Activated T-helper 17 cell treated with anti-CD3 and anti-CD28 coated beads, Interleukin-2, amount 50 U/mL, for 72 hours (primary cell): ENCODE data around the gene CYP1A1. TPM values are rescaled to one million over a fixed set of nuclear protein-coding genes. Genes with fewer than 3 reads are reported as not detected.

ENCODE experiments used
- ATAC-seq: fragments of 150-1000 bp; cut with Tn5 transposase; replicated peaks from 2 replicates; pipeline ENCODE4 v1.10.0; 2021; ENCODE audit warnings: mild to moderate bottlenecking, moderate library complexity
- H3K27ac Mint-ChIP-seq: one replicate; pipeline ENCODE4 v1.8.0; 2022; ENCODE audit warnings: mixed read lengths
- H3K27me3 Mint-ChIP-seq: one replicate; pipeline ENCODE4 v1.8.0; 2022; ENCODE audit warnings: mixed read lengths
- H3K36me3 Mint-ChIP-seq: one replicate; pipeline ENCODE4 v1.8.0; 2022; ENCODE audit warnings: low read depth, mild to moderate bottlenecking, mixed read lengths
- H3K4me1 Mint-ChIP-seq: one replicate; pipeline ENCODE4 v1.8.0; 2022; ENCODE audit warnings: mixed read lengths
- H3K4me3 Mint-ChIP-seq: one replicate; pipeline ENCODE4 v1.8.0; 2022; ENCODE audit warnings: mild to moderate bottlenecking, mixed read lengths
- H3K9me3 Mint-ChIP-seq: one replicate; pipeline ENCODE4 v1.8.0; 2022; ENCODE audit warnings: mixed read lengths
- total RNA-seq, 2 donors: library from RNA; stranded (reverse); gene quantifications; one replicate each; pipeline ENCODE4 v1.2.3, GENCODE V29; 2022

Gene CYP1A1
- total RNA-seq, 2 donors from 2014 or later = 3.3 to 11.4 TPM

DNA sequence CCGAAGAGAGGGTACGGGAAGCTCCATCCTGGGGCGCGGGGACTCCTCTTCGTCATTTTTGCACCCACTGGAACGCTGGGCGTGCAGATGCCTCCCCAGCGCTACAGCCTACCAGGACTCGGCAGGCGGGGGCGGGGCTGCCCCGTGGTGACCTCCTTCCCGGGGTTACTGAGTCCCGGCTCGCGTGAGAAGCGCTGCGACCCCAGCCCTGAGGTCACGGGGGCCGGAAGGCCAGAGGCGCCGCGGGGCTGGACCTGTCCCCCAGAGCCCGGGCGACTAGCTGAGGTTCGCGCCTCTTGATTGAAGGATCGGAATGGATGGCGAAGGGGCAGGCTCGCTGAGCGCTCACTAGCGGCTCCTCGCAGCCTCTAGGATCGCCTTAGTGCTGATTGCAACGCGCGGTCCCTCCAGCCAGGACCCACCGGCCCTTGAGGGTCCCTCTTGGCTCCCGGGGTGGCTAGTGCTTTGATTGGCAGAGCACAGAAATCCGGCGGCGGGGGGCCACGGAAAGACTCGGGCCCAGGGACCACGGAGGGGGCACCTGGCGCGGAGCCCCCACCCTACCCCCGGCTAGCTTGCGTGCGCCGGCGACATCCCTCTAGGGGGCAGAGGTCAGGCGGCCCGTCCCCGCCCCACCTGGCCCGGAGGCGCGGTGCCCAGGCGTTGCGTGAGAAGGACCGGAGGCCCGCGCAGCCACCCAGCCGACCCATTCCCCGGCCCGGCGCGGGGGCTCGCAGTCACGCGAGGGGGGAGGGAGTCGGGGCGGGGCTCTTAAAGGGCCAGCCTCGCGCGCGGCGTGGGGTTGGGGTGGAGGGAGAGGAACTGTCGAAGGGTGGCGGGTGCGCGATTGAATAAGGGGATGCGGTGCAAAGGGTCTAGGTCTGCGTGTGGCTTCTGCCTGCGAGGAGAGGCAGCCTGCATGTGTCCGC, 781 bp upstream of the CYP1A1 start:
- Mint-ChIP-seq H3K36me3 (no peaks in the 10 kb centered on the region), H3K4me3 (peak overlapping the region; percentile 84), H3K9me3 (no peaks in the 10 kb centered on the region), H3K27ac (peak overlapping the region; percentile 74), H3K27me3 (peaks cover 4% of the 10 kb centered on the region), H3K4me1 (peaks cover 6% of the 10 kb centered on the region)
- peak; percentile 83 for ATAC-seq

DNA sequence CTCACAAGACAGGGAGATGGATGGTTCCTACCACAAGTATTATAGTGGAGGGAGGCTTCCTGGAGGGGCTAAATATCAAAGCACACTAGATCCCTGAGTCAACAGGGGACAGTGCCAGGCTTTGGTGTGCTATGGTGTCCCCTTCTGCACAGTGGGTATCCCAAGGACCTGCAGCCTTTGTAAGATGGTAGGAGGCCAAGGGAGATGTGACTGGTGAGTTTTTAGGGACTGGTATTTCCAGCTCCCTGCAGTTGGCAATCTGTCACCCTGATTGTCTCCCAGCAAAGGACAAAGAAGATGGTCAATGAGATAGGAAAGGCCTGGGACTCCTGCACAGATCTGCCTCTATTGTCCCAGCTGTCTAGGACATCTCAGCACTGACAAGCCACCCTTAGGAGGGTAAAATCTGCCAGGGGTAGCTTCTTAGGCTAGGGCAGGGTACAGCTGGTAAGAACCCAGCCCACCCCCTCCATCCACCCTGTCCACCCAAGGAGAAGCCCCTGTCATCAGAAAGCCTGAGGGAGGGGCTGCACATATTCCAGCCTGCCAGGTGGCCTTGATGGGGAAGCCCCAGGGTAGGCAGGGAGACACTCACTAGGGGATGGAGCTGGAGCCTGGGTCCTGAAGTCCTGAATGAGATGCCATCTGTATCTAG, 631 bp downstream of the CYP1A1 start:
- no peaks in the 10 kb centered on the region for H3K27me3 Mint-ChIP-seq
- no peaks in the 10 kb centered on the region for H3K9me3 Mint-ChIP-seq
- peaks cover 6% of the 10 kb centered on the region for H3K4me1 Mint-ChIP-seq
- H3K4me3 Mint-ChIP-seq = peak overlapping the region; percentile 84
- H3K36me3 Mint-ChIP-seq = no peaks in the 10 kb centered on the region
- ATAC-seq = no peak
- peak overlapping the region; percentile 75 for H3K27ac Mint-ChIP-seq

DNA sequence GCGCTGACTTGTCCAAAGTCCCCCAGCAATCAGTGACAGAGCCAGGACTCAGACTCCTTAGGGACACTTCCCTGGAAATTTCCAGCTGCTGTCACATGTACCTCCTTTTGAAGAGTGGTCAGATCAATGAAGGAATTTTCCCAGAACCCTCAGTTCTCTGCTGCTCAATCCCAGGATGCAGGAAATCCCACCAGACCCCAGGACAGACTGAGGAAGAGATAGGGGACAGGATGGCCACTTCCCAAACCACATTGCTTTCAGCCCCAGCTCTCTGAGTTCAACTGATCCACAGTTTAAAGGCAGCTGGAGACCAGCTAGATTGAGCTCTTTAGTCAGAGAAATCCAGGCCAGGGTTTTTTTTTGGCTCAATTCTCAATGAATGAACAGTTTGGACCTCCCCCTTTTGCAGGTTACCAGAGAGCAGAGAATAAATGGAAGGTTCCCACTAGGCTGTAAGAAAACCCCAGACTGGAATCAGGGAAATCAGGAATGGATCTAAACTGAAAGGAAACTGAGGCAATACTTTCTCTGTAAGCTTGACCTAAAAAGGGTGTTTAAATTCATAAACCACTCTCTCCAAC, 1.5 kb downstream of the CYP1A1 start:
- Mint-ChIP-seq H3K27me3 (no peaks in the 10 kb centered on the region), H3K4me1 (peaks cover 6% of the 10 kb centered on the region), H3K36me3 (no peaks in the 10 kb centered on the region), H3K4me3 (peak overlapping the region; percentile 84), H3K27ac (no peak overlapping the region), H3K9me3 (no peaks in the 10 kb centered on the region)
- ATAC-seq = no peak

DNA sequence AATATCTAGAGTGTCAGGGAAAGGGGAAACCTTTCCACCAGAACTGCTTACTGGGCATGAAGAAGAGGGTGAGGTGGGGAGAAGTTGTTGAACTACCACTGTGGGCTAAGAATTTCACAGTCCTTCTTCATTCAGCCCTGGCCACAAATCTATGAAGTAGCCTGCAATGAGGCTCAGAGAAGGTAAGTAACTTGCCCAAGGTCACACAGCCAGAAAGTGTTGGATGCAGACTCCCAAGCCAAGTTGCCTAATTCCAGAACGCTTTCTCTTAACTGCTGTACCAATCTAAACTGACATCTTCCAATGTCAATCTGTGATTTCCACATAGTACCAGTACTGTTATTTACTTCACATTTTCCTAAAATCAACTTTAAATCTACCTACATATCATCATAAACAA, 2.1 kb downstream of the CYP1A1 start:
- no peaks in the 10 kb centered on the region for H3K9me3 Mint-ChIP-seq
- H3K4me1 Mint-ChIP-seq = peaks cover 6% of the 10 kb centered on the region
- H3K27me3 Mint-ChIP-seq = no peaks in the 10 kb centered on the region
- H3K27ac Mint-ChIP-seq = no peak overlapping the region
- H3K36me3 Mint-ChIP-seq = no peaks in the 10 kb centered on the region
- no peak for ATAC-seq
- no peak overlapping the region for H3K4me3 Mint-ChIP-seq

DNA sequence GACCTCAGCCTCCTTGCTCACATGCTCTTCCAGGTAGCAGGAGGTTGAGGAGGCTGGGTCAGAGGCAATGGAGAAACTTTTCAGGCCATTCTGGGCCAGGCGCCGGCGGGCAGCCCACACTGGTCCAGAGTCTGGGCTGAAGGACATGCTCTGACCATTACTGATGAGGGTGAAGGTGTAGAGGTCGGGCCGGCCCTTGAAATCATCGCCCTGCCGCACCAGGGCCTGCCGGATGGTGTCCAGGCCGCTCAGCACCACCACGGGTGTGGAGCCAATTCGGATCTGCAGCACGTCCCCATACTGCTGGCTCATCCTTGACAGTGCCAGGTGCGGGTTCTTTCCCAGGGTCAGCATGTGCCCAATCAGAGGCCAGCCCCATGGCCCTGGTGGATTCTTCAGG, 2.7 kb downstream of the CYP1A1 start:
- Mint-ChIP-seq H3K36me3 (no peaks in the 10 kb centered on the region), H3K4me3 (no peak overlapping the region), H3K27me3 (no peaks in the 10 kb centered on the region), H3K4me1 (peaks cover 6% of the 10 kb centered on the region), H3K27ac (no peak overlapping the region), H3K9me3 (no peaks in the 10 kb centered on the region)
- no peak for ATAC-seq

DNA sequence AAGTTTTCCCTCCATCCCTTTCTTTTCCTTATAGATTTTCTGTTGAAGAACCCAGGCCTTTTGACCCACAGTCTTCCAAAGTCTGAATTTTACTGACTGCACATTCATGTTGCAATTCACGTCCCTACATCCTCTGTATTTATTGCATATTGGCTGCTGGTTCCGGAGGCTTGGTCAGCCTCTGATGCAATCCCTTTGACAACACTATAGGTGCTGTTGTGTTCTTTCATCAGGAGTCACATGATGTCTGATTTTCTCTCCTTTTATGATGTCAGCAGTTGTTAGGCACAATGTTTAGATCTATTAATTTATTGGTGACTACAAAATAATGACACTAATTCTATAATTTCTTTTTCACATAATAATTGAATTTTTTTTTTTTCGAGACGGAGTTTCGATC, 8.7 kb downstream of the CYP1A1 start:
- no peak for ATAC-seq
- Mint-ChIP-seq H3K4me3 (no peak overlapping the region), H3K4me1 (no peaks in the 10 kb centered on the region), H3K36me3 (no peaks in the 10 kb centered on the region), H3K27me3 (no peaks in the 10 kb centered on the region), H3K27ac (no peak overlapping the region), H3K9me3 (no peaks in the 10 kb centered on the region)

GRCh38 chr15:74712311-74712710, 13.0 kb downstream of the CYP1A1 start:
- H3K4me3 Mint-ChIP-seq = no peak overlapping the region
- no peaks in the 10 kb centered on the region for H3K36me3 Mint-ChIP-seq
- no peak for ATAC-seq

DNA sequence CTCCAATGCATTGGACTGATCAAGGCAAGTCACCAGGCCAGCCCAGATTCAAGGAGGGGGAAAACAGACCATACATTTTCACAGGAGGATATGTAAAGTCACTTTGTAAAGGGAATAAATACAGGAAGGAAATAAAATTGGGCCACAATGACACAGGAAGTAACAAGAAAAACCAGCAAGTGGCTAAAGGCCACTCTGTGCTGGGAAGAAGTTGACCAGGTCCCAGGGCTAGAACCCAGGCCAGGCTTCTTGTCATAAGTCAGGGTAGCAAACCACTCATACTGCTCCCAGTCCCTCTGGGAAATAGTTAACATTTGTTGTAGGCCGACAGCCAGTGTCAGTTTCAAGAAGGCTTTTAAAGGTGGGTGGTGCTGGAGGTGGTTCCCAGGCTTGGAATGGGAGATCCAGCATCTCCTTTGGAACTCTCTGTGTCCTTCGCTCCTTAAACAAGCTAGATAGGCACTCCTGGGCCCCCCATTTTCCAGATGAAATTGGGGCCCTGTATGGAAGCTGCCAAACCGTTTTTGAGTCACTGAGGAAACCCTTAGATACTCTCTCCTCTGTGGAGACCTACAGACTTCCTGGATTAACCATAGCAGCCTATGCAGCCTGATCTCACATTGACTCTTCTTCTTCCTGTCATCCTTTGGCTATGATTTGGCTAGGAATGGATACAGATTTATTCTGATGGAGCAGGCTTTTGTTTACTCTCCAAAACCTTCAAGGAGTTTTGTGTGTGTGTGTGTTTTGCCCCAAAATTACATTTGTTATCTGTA, 14.8 kb downstream of the CYP1A1 start:
- Mint-ChIP-seq H3K4me3 (peak overlapping the region; percentile 16), H3K27me3 (no peaks in the 10 kb centered on the region), H3K27ac (peak overlapping the region; percentile 51), H3K4me1 (peaks cover 4% of the 10 kb centered on the region), H3K36me3 (no peaks in the 10 kb centered on the region), H3K9me3 (no peaks in the 10 kb centered on the region)
- ATAC-seq = no peak

More at GRCh38 chr15:74712311-74712710, 13.0 kb downstream of the CYP1A1 start:
- Mint-ChIP-seq H3K27me3 (no peaks in the 10 kb centered on the region), H3K9me3 (no peaks in the 10 kb centered on the region), H3K27ac (no peak overlapping the region), H3K4me1 (peaks cover 4% of the 10 kb centered on the region)

- peak overlapping the region; percentile 16 for H3K4me3 Mint-ChIP-seq
- H3K27me3 Mint-ChIP-seq = no peaks in the 10 kb centered on the region
- ATAC-seq = no peak
- peak overlapping the region; percentile 51 for H3K27ac Mint-ChIP-seq
- no peaks in the 10 kb centered on the region for H3K9me3 Mint-ChIP-seq
- H3K36me3 Mint-ChIP-seq = no peaks in the 10 kb centered on the region
- H3K4me1 Mint-ChIP-seq = peaks cover 4% of the 10 kb centered on the region
Observed at GRCh38 chr15:74709892-74710291, 15.4 kb downstream of the CYP1A1 start.

DNA sequence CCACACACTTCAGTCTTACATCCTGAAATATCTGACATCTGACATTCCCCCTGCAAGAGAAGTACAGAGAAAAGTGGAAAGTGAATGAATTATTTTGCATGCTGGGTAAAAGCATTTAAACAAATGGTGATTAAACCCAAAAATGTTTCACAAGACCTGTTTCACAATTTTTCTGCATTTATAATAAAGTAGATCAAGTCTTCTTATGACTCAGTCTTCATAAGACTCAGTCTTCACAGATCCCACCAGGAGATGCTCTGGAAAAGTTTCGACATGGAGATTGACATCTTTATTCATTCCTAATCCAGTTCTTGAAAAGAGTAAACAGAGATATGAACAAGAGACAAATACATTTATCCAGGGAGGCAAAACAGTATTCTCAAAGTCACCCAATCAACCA, 16.3 kb downstream of the CYP1A1 start:
- Mint-ChIP-seq H3K36me3 (no peaks in the 10 kb centered on the region), H3K27ac (peak overlapping the region; percentile 8)

DNA sequence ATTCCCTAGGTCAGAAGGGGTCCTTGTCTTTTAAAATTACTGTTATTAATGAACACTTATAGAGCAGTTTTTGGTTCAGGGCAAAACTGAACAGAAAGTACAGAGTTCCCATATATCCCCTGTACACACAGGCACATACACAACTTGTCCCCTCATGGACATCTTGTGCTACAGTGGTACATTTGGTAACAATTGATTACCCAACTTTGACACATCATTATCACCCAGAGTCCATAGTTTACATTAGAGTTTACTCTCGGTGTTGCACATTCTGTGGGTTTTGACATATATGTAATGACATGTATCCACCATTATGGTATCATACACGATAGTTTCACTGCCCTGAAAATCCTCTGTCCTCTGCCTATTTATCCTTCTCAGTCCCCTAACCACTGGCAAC, 28.5 kb downstream of the CYP1A1 start:
- H3K36me3 Mint-ChIP-seq = peaks cover 9% of the 10 kb centered on the region
- peak overlapping the region; percentile 100 for H3K4me3 Mint-ChIP-seq
- H3K27me3 Mint-ChIP-seq = no peaks in the 10 kb centered on the region
- H3K9me3 Mint-ChIP-seq = no peaks in the 10 kb centered on the region
- peaks cover 14% of the 10 kb centered on the region for H3K4me1 Mint-ChIP-seq
- H3K27ac Mint-ChIP-seq = peak overlapping the region; percentile 100
- no peak for ATAC-seq

More for the DNA sequence above, 16.3 kb downstream of the CYP1A1 start:
- Mint-ChIP-seq H3K4me3 (no peak overlapping the region), H3K27me3 (no peaks in the 10 kb centered on the region), H3K9me3 (no peaks in the 10 kb centered on the region), H3K4me1 (peaks cover 4% of the 10 kb centered on the region)
- ATAC-seq = no peak

DNA sequence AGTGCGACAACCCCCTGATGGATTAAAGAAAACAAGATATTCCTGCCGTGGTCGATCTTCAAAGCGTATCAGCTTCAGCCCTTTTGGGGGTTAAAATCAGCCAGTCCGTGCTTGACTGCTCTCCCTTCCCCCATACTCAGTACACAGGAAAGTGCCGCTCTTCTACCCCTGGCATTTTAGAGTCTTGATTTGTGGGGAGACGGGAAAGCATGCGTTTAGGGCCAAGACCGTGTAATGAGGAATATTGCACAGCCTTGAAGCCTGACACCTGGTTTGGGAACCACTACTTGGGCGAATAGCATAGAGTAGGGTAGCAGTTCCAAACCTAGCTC, 29.0 kb downstream of the CYP1A1 start:
- H3K4me3 Mint-ChIP-seq = peak overlapping the region; percentile 100
- no peaks in the 10 kb centered on the region for H3K9me3 Mint-ChIP-seq
- H3K36me3 Mint-ChIP-seq = peaks cover 9% of the 10 kb centered on the region
- peaks cover 14% of the 10 kb centered on the region for H3K4me1 Mint-ChIP-seq
- peak overlapping the region; percentile 100 for H3K27ac Mint-ChIP-seq
- no peaks in the 10 kb centered on the region for H3K27me3 Mint-ChIP-seq
- no peak for ATAC-seq

GRCh38 chr15:74695597-74696397, 29.5 kb downstream of the CYP1A1 start, which contains the start of gene EDC3:
EDC3 (minus strand) TSS chr15:74696024; CDS start chr15:74675124, 20,900 bp downstream.
- peak; percentile 98 for ATAC-seq
- Mint-ChIP-seq H3K27ac (peak within 1 kb of the TSS; percentile 100), H3K27me3 (no peaks in the 10 kb centered on the region), H3K4me3 (peak within 1 kb of the TSS; percentile 100), H3K4me1 (peaks cover 14% of the 10 kb centered on the region), H3K36me3 (peaks cover 9% of the 10 kb centered on the region), H3K9me3 (no peaks in the 10 kb centered on the region)
